HCT116 (cell line): Measurements from ENCODE around the gene BRD4. TPM values are rescaled to one million over a fixed set of nuclear protein-coding genes. Genes with fewer than 3 reads are reported as not detected.

ENCODE experiments used
- ATAC-seq: fragments of 200-7000 bp; cut with Tn5 transposase; 2 replicates; pipeline ENCODE4 v1.9.1; 2020; ENCODE audit warnings: mild to moderate bottlenecking, moderate library complexity
- BruUV-seq: library from RNA; stranded (reverse); fragments of 400-500 nt; replicated peaks from 2 replicates; lab custom pipeline; 2021; lab: Mats Ljungman, UMichigan
- CTCF ChIA-PET: fragments of 300-600 bp; sonication (Branson Sonifier 250); formaldehyde crosslinking; loops from one replicate; lab custom pipeline; 2021; ENCODE audit warnings: antibody characterized with exemption; lab: Charles Lee
- POLR2A ChIA-PET: fragments of 300-600, 350-600 bp; sonication (Branson Sonifier 250); formaldehyde crosslinking; loops from one replicate; lab custom pipeline; 2021; ENCODE audit warnings: antibody characterized with exemption; lab: Charles Lee
- RAD21 ChIA-PET, 2 experiments: fragments of 300-600 bp; sonication (Branson Sonifier 250); formaldehyde crosslinking; loops; one replicate each; lab custom pipeline; 2023; ENCODE audit warnings: low total read pairs in 2 of 2; ENCODE audit not compliant: uncharacterized antibody in 2 of 2, unreplicated experiment in 2 of 2, low non-redundant PET in 1 of 2; lab: Charles Lee
- DNase-seq: peaks from one replicate; pipeline ENCODE4 v3.0.0-alpha.2; 2010; ENCODE audit warnings: low read depth, low spot score
- H2AFZ ChIP-seq: fragments of 200-600 bp; shearing (Covaris generic), sonication (generic); 2 replicates; pipeline ENCODE4 v1.6.1; 2017; ENCODE audit warnings: low read depth, mixed run types, mixed read lengths, antibody characterized with exemption, low read length; ENCODE audit not compliant: poor library complexity, severe bottlenecking
- H3K27ac ChIP-seq: 2 replicates; pipeline ENCODE4 v1.5.1; 2012; ENCODE audit warnings: low read depth, low read length
- H3K27me3 ChIP-seq: fragments of 200-600 bp; sonication (generic); 2 replicates; pipeline ENCODE4 v1.6.1; 2016; ENCODE audit warnings: mixed run types, low read length, mixed read lengths; ENCODE audit not compliant: insufficient read depth
- H3K36me3 ChIP-seq, 2 experiments: fragments of 200-500 bp in 1 of 2; fragments of 200-600 bp in 1 of 2; sonication (Bioruptor generic) in 1 of 2; sonication (generic) in 1 of 2; 2 replicates each; pipeline versions ENCODE4 v1.5.1 to v1.6.1; 2014 to 2016; ENCODE audit warnings: low read length in 2 of 2, inconsistent platforms in 1 of 2, mixed read lengths in 1 of 2, mixed run types in 1 of 2; ENCODE audit not compliant: insufficient read depth in 2 of 2, control insufficient read depth in 1 of 2
- H3K4me1 ChIP-seq, 2 experiments: fragments of 200-600 bp in 1 of 2; sonication (generic) in 1 of 2; 2 replicates each; pipeline versions ENCODE4 v1.5.1 to v1.6.1; 2012 to 2017; ENCODE audit warnings: low read length in 2 of 2, inconsistent platforms in 1 of 2, mild to moderate bottlenecking in 1 of 2, mixed read lengths in 1 of 2, mixed run types in 1 of 2, moderate library complexity in 1 of 2; ENCODE audit not compliant: insufficient read depth in 2 of 2, control insufficient read depth in 1 of 2
- H3K4me2 ChIP-seq: fragments of 200-600 bp; sonication (generic); 2 replicates; pipeline ENCODE4 v1.6.1; 2017; ENCODE audit warnings: mixed run types, low read length, mixed read lengths
- H3K4me3 ChIP-seq, 2 experiments: fragments of 200-600 bp in 1 of 2; sonication (generic) in 1 of 2; replicated peaks in 1 of 2; 2 replicates each; pipeline ENCODE4 v1.5.1; 2011 to 2016; ENCODE audit warnings: low read length in 2 of 2, control low read depth in 1 of 2, low read depth in 1 of 2, mild to moderate bottlenecking in 1 of 2, mixed read lengths in 1 of 2, mixed run types in 1 of 2
- H3K79me2 ChIP-seq: fragments of 200-600 bp; sonication (generic); 2 replicates; pipeline ENCODE4 v1.6.1; 2017; ENCODE audit warnings: mild to moderate bottlenecking, mixed run types, low read length, moderate library complexity, mixed read lengths; ENCODE audit not compliant: insufficient read depth
- H3K9ac ChIP-seq: fragments of 200-600 bp; sonication (generic); 2 replicates; pipeline ENCODE4 v1.6.1; 2016; ENCODE audit warnings: low read length, mixed read lengths
- H3K9me2 ChIP-seq: fragments of 200-600 bp; sonication (generic), shearing (Covaris generic); 2 replicates; pipeline ENCODE4 v1.6.1; 2017; ENCODE audit warnings: mixed run types, mild to moderate bottlenecking, moderate library complexity; ENCODE audit not compliant: insufficient read depth
- H3K9me3 ChIP-seq, 2 experiments: fragments of 200-500 bp in 1 of 2; fragments of 200-600 bp in 1 of 2; sonication (Bioruptor generic) in 1 of 2; sonication (generic) in 1 of 2; 2 replicates each; pipeline ENCODE4 v1.6.1; 2014 to 2017; ENCODE audit warnings: low read length in 2 of 2, mixed read lengths in 2 of 2, inconsistent platforms in 1 of 2, low read depth in 1 of 2, mild to moderate bottlenecking in 1 of 2, mixed run types in 1 of 2, moderate library complexity in 1 of 2; ENCODE audit not compliant: control insufficient read depth in 1 of 2, insufficient read depth in 1 of 2
- H4K20me1 ChIP-seq: fragments of 200-600 bp; sonication (generic), shearing (Covaris generic); 2 replicates; pipeline ENCODE4 v1.6.1; 2017; ENCODE audit warnings: mixed run types, mild to moderate bottlenecking, moderate library complexity; ENCODE audit not compliant: insufficient read depth
- CBX3 ChIP-seq: IDR thresholded peaks from 2 replicates; pipeline ENCODE4 v1.6.1; 2012; ENCODE audit warnings: low read depth
- CEBPB ChIP-seq: IDR thresholded peaks from 2 replicates; pipeline ENCODE4 v1.6.1; 2012; ENCODE audit warnings: low read depth
- EGR1 ChIP-seq: IDR thresholded peaks from 2 replicates; pipeline ENCODE4 v1.6.1; 2012; ENCODE audit warnings: low read depth
- ELF1 ChIP-seq: IDR thresholded peaks from 2 replicates; pipeline ENCODE4 v1.6.1; 2012; ENCODE audit warnings: low read depth, borderline replicate concordance
- EZH2 ChIP-seq: fragments of 200-600 bp; sonication (generic); IDR thresholded peaks from 2 replicates; pipeline ENCODE4 v1.6.1; 2017; ENCODE audit warnings: antibody characterized with exemption, mixed run types
- FOSL1 ChIP-seq: IDR thresholded peaks from 2 replicates; pipeline ENCODE4 v1.6.1; 2012; ENCODE audit warnings: low read depth
- JUND ChIP-seq: IDR thresholded peaks from 2 replicates; pipeline ENCODE4 v1.6.1; 2012
- REST ChIP-seq: IDR thresholded peaks from 2 replicates; pipeline ENCODE4 v1.6.1; 2012; ENCODE audit warnings: low read depth
- SIN3A ChIP-seq: IDR thresholded peaks from 2 replicates; pipeline ENCODE4 v1.6.1; 2012; ENCODE audit warnings: low read depth
- TCF7L2 ChIP-seq: IDR thresholded peaks from 2 replicates; pipeline ENCODE4 v1.7.0; 2011; ENCODE audit warnings: borderline replicate concordance, inconsistent platforms; ENCODE audit not compliant: insufficient read depth, insufficient read length; ENCODE audit errors: extremely low read depth
- YY1 ChIP-seq: IDR thresholded peaks from 2 replicates; pipeline ENCODE4 v1.6.1; 2011; ENCODE audit warnings: low read length, low read depth, moderate library complexity, mild to moderate bottlenecking; ENCODE audit not compliant: insufficient replicate concordance; ENCODE audit errors: extremely low read depth
- ZFX ChIP-seq: fragments of 450-650 bp; IDR thresholded peaks from 2 replicates; pipeline ENCODE4 v1.6.1; 2017
- intact Hi-C: fragments of 100-400 bp; cut with micrococcal nuclease; formaldehyde crosslinking; loops from 2 replicates; pipeline ENCODE4 v1.10.0; 2022
- total RNA-seq: library from RNA; stranded (reverse); gene quantifications from one replicate; pipeline ENCODE4 v1.2.1, GENCODE V29; 2021; ENCODE audit not compliant: unreplicated experiment
- TF ChIP-seq, protein P1 (sequence below): IDR thresholded peaks from 2 replicates; pipeline ENCODE4 v1.6.1; 2012
- TF ChIP-seq, protein P2 (sequence below), 3 experiments: fragments of 200-600 bp in 1 of 3; sonication (generic) in 1 of 3; IDR thresholded peaks in 2 of 3; conservative IDR thresholded peaks in 1 of 3; 2 replicates each; pipeline ENCODE4 v1.5.1; 2012 to 2017; ENCODE audit warnings: low read depth in 2 of 3, low read length in 2 of 3, antibody characterized with exemption in 1 of 3, borderline replicate concordance in 1 of 3, control low read depth in 1 of 3, mild to moderate bottlenecking in 1 of 3, mixed read lengths in 1 of 3, mixed run types in 1 of 3, moderate library complexity in 1 of 3; ENCODE audit not compliant: insufficient read depth in 1 of 3

The BRD4 gene
- total RNA-seq, 1 experiment from 2014 or later = 52.9 TPM

DNA sequence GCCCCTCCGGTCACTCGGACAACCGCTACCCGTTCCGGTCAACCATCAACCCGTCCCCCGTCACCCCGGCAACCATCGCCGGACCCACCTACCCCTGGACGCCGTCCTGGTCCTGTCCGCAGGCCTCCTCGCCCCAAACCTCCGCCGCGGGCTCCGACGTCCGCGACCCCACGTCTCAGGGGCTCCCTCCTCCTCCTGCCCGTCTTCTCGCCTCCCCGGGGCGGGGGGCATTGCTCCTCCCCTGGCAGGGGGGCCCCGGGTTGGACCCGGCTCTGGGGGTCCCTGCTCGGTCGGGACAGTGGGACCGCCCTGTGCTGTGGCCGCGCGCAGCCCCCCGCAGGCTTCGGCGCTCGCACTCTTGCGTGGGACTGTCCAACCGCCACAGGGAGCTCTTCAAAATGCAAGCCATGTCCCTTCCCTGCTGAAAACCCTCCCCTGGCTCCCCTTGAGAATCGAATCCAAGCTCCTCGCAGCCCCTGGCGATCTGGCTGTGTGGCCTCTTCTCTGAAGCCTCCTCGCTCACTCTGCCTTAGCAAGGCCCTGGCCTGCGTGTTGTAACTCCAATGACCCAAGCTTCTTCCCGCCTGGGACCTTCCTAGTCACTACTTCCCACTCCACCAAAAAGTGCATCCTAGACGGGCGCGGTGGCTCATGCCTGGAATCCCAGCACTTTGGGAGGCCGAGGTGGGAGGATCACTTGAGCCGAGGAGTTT, 108.5 kb downstream of the BRD4 start:
- Histone ChIP-seq H3K27ac (no peak overlapping the region), H3K4me3 (no peak overlapping the region), H3K4me1 (peaks cover 4 to 8% of the 10 kb centered on the region in 2 experiments; a peak in 2 of 4 replicates), H3K27me3 (no peaks in the 10 kb centered on the region), H2AFZ (no peak overlapping the region), H3K9me3 (no peaks in the 10 kb centered on the region), H3K4me2 (no peak overlapping the region), H3K9me2 (no peaks in the 10 kb centered on the region), H3K79me2 (no peaks in the 10 kb centered on the region), H3K9ac (no peak overlapping the region), H4K20me1 (no peaks in the 10 kb centered on the region), H3K36me3 (no peaks in the 10 kb centered on the region)
- ChIA-PET RAD21 (no interaction called here), POLR2A (interaction anchor here (0.9 kb wide), 1 partner anchor 11 kb away, joined by 3 read pairs; no protein-coding TSS in a partner anchor), CTCF (no interaction called here)
- no peak for TF ChIP-seq CBX3
- TF ChIP-seq ZFX = no peak
- no peak for TF ChIP-seq CEBPB
- no peak for TF ChIP-seq REST
- no peak for TF ChIP-seq JUND
- TF ChIP-seq EZH2 = no peak
- no peak for TF ChIP-seq YY1
- TF ChIP-seq TCF7L2 = no peak
- no peak for TF ChIP-seq SIN3A
- no peak for TF ChIP-seq EGR1
- TF ChIP-seq FOSL1 = no peak
- TF ChIP-seq ELF1 = no peak
- TF ChIP-seq, protein P1, sequence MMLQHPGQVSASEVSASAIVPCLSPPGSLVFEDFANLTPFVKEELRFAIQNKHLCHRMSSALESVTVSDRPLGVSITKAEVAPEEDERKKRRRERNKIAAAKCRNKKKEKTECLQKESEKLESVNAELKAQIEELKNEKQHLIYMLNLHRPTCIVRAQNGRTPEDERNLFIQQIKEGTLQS = no peak
- TF ChIP-seq, protein P2, sequence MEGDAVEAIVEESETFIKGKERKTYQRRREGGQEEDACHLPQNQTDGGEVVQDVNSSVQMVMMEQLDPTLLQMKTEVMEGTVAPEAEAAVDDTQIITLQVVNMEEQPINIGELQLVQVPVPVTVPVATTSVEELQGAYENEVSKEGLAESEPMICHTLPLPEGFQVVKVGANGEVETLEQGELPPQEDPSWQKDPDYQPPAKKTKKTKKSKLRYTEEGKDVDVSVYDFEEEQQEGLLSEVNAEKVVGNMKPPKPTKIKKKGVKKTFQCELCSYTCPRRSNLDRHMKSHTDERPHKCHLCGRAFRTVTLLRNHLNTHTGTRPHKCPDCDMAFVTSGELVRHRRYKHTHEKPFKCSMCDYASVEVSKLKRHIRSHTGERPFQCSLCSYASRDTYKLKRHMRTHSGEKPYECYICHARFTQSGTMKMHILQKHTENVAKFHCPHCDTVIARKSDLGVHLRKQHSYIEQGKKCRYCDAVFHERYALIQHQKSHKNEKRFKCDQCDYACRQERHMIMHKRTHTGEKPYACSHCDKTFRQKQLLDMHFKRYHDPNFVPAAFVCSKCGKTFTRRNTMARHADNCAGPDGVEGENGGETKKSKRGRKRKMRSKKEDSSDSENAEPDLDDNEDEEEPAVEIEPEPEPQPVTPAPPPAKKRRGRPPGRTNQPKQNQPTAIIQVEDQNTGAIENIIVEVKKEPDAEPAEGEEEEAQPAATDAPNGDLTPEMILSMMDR (IDR thresholded peaks at IDR 0.05 in 2 of 3, conservative IDR thresholded peaks at IDR 0.05 in 1 of 3; ENCODE audit: borderline replicate concordance in 1 of 3, insufficient read depth in 1 of 3, low read depth in 2 of 3, low read length in 2 of 3) = no peak
- no TSS peak for BruUV-seq
- DNase-seq (no peak), ATAC-seq (no peak; the same call in 1 of the 2 replicates)
- intact Hi-C loops = no loop called here
